ENCODE results near the gene HBG1. TPM values are rescaled to one million over a fixed set of nuclear protein-coding genes. Genes with fewer than 3 reads are reported as not detected.

The HBG1 gene
- total RNA-seq, 2 donors from 2014 or later = not detected

DNA sequence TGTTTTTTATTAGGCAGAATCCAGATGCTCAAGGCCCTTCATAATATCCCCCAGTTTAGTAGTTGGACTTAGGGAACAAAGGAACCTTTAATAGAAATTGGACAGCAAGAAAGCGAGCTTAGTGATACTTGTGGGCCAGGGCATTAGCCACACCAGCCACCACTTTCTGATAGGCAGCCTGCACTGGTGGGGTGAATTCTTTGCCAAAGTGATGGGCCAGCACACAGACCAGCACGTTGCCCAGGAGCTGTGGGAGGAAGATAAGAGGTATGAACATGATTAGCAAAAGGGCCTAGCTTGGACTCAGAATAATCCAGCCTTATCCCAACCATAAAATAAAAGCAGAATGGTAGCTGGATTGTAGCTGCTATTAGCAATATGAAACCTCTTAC, 24.2 kb downstream of the HBG1 start:
- DNase-seq (no peak), ATAC-seq (no peak)
- Histone ChIP-seq H3K4me3 (no peak overlapping the region), H3K27me3 (no peaks in the 10 kb centered on the region), H3K27ac (no peak overlapping the region), H3K9me3 (no peaks in the 10 kb centered on the region), H3K36me3 (replicated peaks in 1 of 2; ENCODE audit: insufficient read depth in 1 of 2, low read depth in 2 of 2) (no peaks in the 10 kb centered on the region), H3K4me1 (no peaks in the 10 kb centered on the region)
- TF ChIP-seq POLR2A (IDR thresholded peaks at IDR 0.05) = no peak
- intact Hi-C loops (cut with DNase I) = no loop called here
- WGBS, 2 donors = 54 to 64% methylated on average over 2 of the region's 2 CpGs

GRCh38 chr11:5224538-5225479, 24.8 kb downstream of the HBG1 start:
- TF ChIP-seq POLR2A (IDR thresholded peaks at IDR 0.05) (no peak), CTCF (IDR thresholded peaks at IDR 0.05) (no peak)
- intact Hi-C loops (cut with DNase I) = no loop called here
- no peaks in the 10 kb centered on the region for H3K9me3 ChIP-seq

DNA sequence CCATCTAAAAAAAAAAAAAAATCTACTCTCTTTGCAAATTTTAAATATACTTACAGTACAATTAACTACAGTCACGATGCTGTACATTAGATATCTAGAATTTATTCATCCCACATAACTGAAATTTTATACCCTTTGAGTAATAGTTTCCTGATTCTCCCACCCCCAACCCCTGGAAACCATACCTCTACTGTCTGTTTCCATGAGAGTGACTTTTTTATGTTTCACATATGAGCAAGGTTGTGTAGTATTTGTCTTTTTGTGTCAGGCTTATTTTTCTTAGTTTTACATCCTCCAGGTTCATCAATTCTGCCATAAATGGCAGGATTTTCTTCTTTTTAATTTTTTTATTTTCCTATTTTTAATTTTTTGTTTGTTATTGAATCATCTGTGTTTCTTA, 26.0 kb downstream of the HBG1 start:
- DNase-seq (no peak), ATAC-seq (no peak)
- H3K4me1 ChIP-seq = no peaks in the 10 kb centered on the region
- no peak overlapping the region for H3K27ac ChIP-seq
- H3K9me3 ChIP-seq = no peaks in the 10 kb centered on the region
- no peaks in the 10 kb centered on the region for H3K36me3 ChIP-seq (replicated peaks in 1 of 2; ENCODE audit: insufficient read depth in 1 of 2, low read depth in 2 of 2)
- H3K27me3 ChIP-seq = no peaks in the 10 kb centered on the region
- TF ChIP-seq CTCF (IDR thresholded peaks at IDR 0.05) (no peak), POLR2A (IDR thresholded peaks at IDR 0.05) (no peak)
- WGBS, 2 donors = 60 to 70% methylated on average over 1 of the region's 1 CpG
- H3K4me3 ChIP-seq = no peak overlapping the region
- intact Hi-C loops (cut with DNase I) = no loop called here

More at GRCh38 chr11:5224538-5225479, 24.8 kb downstream of the HBG1 start:
- Histone ChIP-seq H3K36me3 (replicated peaks in 1 of 2; ENCODE audit: insufficient read depth in 1 of 2, low read depth in 2 of 2) (no peaks in the 10 kb centered on the region), H3K4me1 (no peaks in the 10 kb centered on the region), H3K27me3 (no peaks in the 10 kb centered on the region), H3K27ac (no peak overlapping the region), H3K4me3 (no peak overlapping the region)
- no peak for ATAC-seq
- 66 to 72% methylated on average over 6 of the region's 6 CpGs for WGBS, 2 donors
- DNase-seq = no peak

DNA sequence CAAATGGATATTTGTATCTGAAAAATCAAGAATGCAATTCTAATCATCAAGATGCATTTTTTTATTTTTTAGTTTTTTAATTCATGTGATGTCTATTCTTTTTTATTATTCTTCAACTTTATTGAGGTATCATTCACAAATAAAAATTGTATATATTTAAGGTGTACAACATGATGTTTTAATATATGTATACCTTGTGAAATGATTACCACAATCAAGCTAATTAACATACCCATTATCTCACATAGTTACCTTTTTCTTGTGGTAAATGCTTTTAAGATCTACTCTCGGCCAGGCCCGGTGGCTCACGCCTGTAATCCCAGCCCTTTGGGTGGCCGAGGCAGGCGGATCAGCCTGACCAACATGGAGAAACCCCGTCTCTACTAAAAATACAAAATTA, 26.5 kb downstream of the HBG1 start:
- intact Hi-C loops (cut with DNase I) = no loop called here
- no peak overlapping the region for H3K27ac ChIP-seq
- no peaks in the 10 kb centered on the region for H3K36me3 ChIP-seq (replicated peaks in 1 of 2; ENCODE audit: insufficient read depth in 1 of 2, low read depth in 2 of 2)
- no peaks in the 10 kb centered on the region for H3K4me1 ChIP-seq
- TF ChIP-seq POLR2A (IDR thresholded peaks at IDR 0.05) (no peak), CTCF (IDR thresholded peaks at IDR 0.05) (no peak)
- ATAC-seq (no peak), DNase-seq (no peak)
- no peak overlapping the region for H3K4me3 ChIP-seq
- WGBS, 2 donors = 82 to 87% methylated on average over 6 of the region's 6 CpGs
- no peaks in the 10 kb centered on the region for H3K27me3 ChIP-seq
- no peaks in the 10 kb centered on the region for H3K9me3 ChIP-seq

DNA sequence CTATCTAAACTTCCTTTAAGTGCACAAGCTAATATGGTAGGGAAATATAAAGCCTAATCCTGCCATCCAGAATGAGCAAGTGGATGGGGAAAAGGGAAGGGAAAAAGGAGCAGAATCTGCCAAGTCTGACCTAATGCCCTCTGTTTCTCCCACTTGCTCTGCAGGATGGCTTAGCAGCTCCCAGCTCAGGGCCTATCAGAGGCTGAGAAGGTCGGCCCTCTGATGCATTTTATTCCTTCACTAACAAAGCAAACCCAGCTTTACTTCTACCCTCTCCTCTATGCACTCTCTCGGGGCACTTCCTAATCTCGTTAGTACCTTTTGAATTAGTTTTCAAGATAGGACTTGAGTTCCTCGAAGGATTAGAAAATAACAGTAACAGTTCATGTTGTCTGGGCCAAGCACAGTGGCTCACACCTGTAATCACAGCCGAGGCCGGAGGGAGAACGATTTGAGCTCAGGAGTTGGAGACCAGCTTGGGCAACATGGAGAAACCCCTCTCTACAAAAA, 39.2 kb downstream of the HBG1 start:
- H3K4me1 ChIP-seq = no peaks in the 10 kb centered on the region
- TF ChIP-seq POLR2A (IDR thresholded peaks at IDR 0.05) (no peak), CTCF (IDR thresholded peaks at IDR 0.05) (no peak)
- intact Hi-C loops (cut with DNase I) = no loop called here
- no peaks in the 10 kb centered on the region for H3K9me3 ChIP-seq
- H3K36me3 ChIP-seq (replicated peaks in 1 of 2; ENCODE audit: insufficient read depth in 1 of 2, low read depth in 2 of 2) = no peaks in the 10 kb centered on the region
- DNase-seq = no peak
- ATAC-seq = no peak
- no peaks in the 10 kb centered on the region for H3K27me3 ChIP-seq
- 36% methylated on average over 7 of the region's 7 CpGs for WGBS, 2 donors
- no peak overlapping the region for H3K27ac ChIP-seq
- no peak overlapping the region for H3K4me3 ChIP-seq
